ENCODE results near the gene C3orf22. TPM values are rescaled to one million over a fixed set of nuclear protein-coding genes. Genes with fewer than 3 reads are reported as not detected.

The C3orf22 gene
- total RNA-seq, 3 donors from 2014 or later = not detected

DNA sequence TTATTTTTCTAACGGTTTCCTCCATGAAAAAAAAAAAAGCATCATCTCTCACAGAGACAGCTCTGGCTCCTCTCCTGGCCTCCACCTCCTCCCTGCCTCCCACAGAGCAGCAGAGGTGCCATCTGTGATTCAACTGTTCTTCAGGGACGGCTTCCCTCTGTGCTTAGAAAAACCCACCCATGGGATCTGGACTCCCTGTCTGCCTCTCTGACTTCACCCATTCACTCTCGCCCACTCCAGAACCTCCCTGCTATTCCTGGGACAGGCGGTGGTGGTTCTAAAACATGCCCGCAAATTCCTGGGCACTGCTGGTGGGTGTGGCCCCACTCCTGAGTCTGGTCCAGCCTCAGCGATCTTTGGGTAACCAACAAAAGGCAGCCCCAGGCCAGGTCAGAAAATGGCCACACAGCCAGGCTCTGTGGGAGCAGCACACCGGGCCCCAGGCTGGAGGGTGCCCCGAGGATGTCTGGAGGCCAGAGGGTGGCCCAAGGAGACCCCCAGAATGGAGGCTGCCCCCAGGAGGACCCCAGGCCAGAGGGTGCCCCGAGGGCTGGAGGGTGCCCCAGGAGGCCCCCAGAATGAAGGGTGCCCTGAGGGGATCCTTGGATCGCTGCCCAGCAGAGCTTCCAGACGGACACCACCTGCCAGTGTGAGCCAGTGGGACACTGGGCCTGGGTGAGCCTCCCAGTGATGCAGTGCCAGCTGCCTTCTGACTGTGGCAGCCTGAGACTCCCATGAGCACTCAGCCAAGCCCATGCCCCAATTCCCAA lies 37.4 kb downstream of the C3orf22 start:
- peaks cover 30% of the 10 kb centered on the region for H3K27me3 Mint-ChIP-seq (ENCODE audit: low read depth)
- H3K4me3 Mint-ChIP-seq = no peak overlapping the region
- no peaks in the 10 kb centered on the region for H3K36me3 Mint-ChIP-seq (ENCODE audit: insufficient read depth)
- no peak for DNase-seq
- H3K4me1 Mint-ChIP-seq (ENCODE audit: low read depth) = no peaks in the 10 kb centered on the region
- ATAC-seq = no peak
- H3K9me3 Mint-ChIP-seq = no peaks in the 10 kb centered on the region

DNA sequence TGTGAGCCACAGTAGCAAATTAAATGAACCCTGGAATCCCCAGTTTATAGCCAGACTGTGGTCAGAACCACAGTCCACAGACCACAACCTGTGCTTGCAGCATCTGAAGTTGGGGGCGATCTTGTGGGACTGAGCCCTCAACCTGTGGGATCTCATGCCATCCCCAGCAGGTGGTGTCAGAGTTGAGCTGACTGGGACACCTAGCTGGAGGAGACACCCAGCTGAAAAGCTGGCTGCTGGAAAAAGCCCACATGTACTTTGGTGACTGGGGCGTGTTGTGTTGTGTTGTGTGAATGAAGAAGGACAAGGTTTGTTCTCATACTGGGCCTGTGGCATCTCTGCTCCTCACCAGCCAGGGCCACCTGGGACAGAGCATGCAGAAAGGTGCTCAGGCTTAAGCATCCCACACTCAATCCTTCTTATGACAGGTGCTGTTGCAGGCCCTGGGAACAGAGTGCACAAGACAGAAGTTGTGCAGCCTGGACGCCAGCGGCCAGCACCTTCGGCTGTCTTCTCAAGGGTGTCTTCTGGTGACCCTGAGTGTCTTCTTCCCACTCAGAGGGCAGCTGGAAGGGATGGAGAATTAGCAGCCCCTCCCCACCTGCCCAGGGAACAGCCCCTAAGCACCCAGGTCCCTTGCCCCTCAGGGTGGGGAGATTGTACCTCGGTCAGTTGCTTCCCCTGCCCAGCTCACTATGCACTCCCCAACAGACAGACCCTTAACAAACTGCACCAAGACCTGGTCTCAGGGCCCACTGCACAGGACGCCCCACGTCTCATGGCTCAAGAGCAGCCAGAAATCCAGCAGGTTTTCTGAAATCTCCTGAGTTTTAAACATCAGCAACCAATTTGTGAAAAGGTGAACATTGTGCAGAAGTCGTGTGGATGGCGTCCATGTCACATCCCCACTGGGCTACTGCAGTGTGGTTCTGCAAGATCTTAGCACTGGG lies 39.0 kb downstream of the C3orf22 start:
- peaks cover 22% of the 10 kb centered on the region for H3K27me3 Mint-ChIP-seq (ENCODE audit: low read depth)
- DNase-seq (no peak), ATAC-seq (no peak)
- H3K36me3 Mint-ChIP-seq (ENCODE audit: insufficient read depth) = no peaks in the 10 kb centered on the region
- no peaks in the 10 kb centered on the region for H3K4me1 Mint-ChIP-seq (ENCODE audit: low read depth)
- H3K4me3 Mint-ChIP-seq = no peak overlapping the region
- no peaks in the 10 kb centered on the region for H3K9me3 Mint-ChIP-seq

DNA sequence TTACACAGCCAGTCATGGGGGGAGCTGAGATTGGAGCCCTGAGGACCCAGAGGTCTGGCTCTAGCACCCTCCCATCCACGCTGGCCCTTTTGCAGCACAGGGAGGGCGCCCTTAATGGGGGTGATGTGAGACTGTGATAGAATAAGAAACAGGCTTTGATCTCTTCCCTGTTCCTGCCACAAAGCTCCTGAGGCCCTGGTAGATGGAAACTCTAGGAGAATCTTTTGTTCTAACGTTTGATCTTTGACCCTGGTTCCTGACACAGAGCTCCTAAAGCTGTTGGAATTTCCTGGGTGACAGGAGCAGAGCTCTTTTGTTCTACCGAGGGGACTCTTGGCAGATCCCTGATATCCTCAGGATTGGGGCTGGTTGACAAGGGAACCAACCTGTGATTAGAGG lies 40.0 kb downstream of the C3orf22 start:
- ATAC-seq (no peak), DNase-seq (no peak)
- H3K9me3 Mint-ChIP-seq = no peaks in the 10 kb centered on the region
- no peaks in the 10 kb centered on the region for H3K36me3 Mint-ChIP-seq (ENCODE audit: insufficient read depth)
- H3K4me3 Mint-ChIP-seq = no peak overlapping the region
- no peaks in the 10 kb centered on the region for H3K4me1 Mint-ChIP-seq (ENCODE audit: low read depth)
- H3K27me3 Mint-ChIP-seq (ENCODE audit: low read depth) = peaks cover 21% of the 10 kb centered on the region

DNA sequence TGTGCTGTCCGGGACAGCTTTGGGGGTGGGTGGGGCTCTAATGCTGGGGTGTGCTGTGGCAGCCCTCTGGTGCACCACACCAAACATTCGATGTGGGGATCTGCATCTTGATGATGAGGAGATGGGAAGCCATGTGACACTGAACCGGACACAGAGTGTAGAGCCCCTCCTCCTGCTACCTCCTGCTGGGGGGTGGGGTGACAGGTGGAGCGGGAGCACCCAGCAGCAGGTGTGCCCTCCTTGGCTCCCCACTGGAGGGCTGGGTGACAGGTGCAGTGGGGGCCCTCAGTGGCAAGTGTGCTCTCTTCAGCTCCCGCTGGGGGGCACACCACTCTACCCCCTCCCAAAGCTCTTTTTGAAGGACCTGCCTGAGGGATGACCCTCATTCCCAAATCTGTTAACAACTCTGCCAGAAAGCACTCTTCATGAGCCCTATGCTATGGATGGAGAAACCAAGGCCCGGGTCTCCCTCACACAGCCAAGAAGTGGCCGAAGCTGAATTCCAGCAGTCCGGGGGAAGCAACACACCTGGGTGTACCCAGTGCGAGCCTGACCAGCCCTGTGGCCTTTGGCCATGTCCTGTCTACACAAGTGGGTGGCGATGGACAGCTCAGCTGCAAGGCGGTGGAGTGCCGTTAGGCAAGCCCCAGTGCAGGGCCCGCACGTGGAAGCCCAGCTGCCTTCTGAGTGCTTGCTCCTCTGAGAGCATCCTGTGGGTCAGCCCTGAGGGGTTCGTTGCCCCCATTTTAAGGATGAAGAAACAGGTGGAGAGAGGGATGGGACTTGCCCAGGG lies 40.5 kb downstream of the C3orf22 start:
- DNase-seq (no peak), ATAC-seq (no peak)
- Mint-ChIP-seq H3K4me1 (ENCODE audit: low read depth) (no peaks in the 10 kb centered on the region), H3K36me3 (ENCODE audit: insufficient read depth) (no peaks in the 10 kb centered on the region), H3K9me3 (no peaks in the 10 kb centered on the region), H3K4me3 (no peak overlapping the region), H3K27me3 (ENCODE audit: low read depth) (peaks cover 15% of the 10 kb centered on the region)

DNA sequence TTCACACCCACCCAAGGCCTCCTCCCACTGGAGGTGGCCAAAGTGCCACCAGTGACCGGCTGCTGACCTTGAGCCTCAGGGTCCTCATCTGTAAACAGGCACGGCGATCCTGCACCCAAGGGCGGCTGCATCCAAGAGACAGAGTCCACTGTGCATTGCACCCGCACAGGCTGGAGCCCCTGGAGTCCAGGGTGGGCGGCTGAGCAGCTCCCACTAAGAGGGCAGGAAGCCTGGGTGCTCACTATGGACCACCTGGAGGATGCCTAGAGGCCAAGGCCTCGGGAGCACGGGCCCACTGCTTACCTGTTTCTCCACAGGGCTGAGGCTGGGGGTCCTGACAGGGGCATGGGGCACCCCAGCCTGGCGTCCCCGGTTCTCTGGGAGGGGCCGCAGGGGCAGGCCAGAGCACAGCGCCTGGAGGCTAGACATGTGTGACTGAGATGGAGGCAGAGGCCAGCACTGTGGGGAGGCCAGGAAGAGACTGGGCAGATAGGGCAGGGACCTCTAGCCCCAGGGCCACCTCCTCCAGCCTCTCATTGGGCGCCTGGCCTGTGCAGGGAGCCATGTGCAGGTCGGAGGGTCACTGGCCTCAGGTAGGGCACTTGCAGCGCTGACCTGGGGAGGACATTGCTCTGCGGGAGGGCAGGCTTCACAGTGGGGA lies 41.3 kb downstream of the C3orf22 start, which contains the start of gene UROC1:
UROC1 (minus strand) TSS at position 483 of the 661 bp plus-strand sequence; CDS start at position 429, 54 bp downstream.
- Mint-ChIP-seq H3K36me3 (ENCODE audit: insufficient read depth) (no peaks in the 10 kb centered on the region), H3K4me3 (no peak within 1 kb of the TSS), H3K9me3 (no peaks in the 10 kb centered on the region), H3K4me1 (ENCODE audit: low read depth) (no peaks in the 10 kb centered on the region), H3K27me3 (ENCODE audit: low read depth) (peaks cover 8% of the 10 kb centered on the region)
- DNase-seq (no peak), ATAC-seq (no peak)

- no peak for ATAC-seq
- Mint-ChIP-seq H3K4me1 (ENCODE audit: low read depth) (no peaks in the 10 kb centered on the region), H3K36me3 (ENCODE audit: insufficient read depth) (no peaks in the 10 kb centered on the region), H3K27me3 (ENCODE audit: low read depth) (peaks cover 5% of the 10 kb centered on the region), H3K4me3 (no peak overlapping the region), H3K9me3 (no peaks in the 10 kb centered on the region)
- no peak for DNase-seq
Measured at GRCh38 chr3:126516936-126517290, 41.8 kb downstream of the C3orf22 start.

DNA sequence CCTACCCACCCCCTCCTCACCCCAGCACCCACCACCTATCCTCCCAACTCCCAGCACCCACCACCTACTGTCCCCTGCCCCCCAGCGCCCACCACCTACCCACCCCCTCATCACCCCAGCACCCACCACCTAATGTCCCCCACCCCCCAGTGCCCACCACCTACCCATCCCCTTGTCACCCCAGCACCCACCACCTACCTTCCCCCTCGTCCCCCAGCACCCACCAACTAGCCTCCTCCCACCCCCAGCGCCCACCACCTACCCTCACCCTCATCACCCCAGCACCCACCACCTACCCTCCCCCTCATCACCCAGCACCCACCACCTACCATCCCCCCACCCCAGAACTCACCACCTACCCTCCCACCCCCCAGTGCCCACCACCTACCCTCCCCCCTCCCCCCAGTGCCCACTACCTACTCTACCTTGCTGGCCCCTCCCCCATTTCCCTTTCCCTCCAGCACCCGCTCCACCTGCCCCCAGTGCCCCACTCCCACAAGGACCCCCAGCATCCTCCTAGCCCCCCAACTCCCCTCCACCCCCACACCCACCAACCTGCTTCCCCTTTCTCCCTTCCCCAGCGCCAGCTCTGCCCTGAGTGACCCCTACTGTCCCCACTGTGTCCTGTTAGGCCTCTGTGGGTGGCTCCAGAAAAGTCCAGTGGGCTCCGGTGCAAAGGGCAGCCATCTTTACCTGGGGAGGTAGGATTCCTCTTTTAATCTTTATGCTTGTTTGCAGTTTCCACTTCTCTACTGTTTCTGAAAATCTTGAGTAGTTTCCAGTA lies 42.4 kb downstream of the C3orf22 start:
- H3K27me3 Mint-ChIP-seq (ENCODE audit: low read depth) = peaks cover 5% of the 10 kb centered on the region
- H3K36me3 Mint-ChIP-seq (ENCODE audit: insufficient read depth) = no peaks in the 10 kb centered on the region
- no peak overlapping the region for H3K4me3 Mint-ChIP-seq
- ATAC-seq (no peak), DNase-seq (no peak)
- H3K4me1 Mint-ChIP-seq (ENCODE audit: low read depth) = no peaks in the 10 kb centered on the region
- H3K9me3 Mint-ChIP-seq = no peaks in the 10 kb centered on the region

DNA sequence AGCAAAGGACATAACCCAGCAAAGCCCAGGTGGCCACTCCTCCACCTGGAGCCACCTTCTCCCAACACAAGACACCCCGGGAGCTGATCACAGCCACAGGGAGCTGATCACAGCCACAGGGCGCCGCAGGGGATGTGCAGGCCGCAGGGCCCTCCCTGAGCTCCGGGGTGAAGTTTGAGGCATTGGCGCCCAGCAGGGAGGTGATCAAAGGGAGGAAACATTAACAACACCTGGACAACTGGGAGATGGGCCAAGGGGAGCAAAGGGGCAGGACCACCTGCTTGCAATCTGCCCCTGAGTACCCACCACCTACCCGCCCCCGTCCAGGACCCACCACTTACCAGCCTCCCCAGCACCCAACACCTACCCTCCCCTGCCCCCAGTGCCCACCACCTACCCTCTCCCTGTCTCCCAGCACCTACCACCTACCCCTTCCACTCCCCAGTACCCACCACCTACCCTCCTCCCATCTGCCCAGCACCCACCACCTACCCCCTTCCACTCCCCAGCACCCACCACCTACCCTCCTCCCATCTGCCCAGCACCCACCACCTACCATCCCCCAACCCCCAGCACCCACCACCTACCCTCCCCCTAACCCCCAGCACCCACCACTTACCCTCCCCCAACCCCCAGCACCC lies 43.5 kb downstream of the C3orf22 start:
- ATAC-seq (no peak), DNase-seq (no peak)
- no peaks in the 10 kb centered on the region for H3K36me3 Mint-ChIP-seq (ENCODE audit: insufficient read depth)
- H3K4me1 Mint-ChIP-seq (ENCODE audit: low read depth) = no peaks in the 10 kb centered on the region
- peaks cover 5% of the 10 kb centered on the region for H3K27me3 Mint-ChIP-seq (ENCODE audit: low read depth)
- no peaks in the 10 kb centered on the region for H3K9me3 Mint-ChIP-seq
- no peak overlapping the region for H3K4me3 Mint-ChIP-seq

DNA sequence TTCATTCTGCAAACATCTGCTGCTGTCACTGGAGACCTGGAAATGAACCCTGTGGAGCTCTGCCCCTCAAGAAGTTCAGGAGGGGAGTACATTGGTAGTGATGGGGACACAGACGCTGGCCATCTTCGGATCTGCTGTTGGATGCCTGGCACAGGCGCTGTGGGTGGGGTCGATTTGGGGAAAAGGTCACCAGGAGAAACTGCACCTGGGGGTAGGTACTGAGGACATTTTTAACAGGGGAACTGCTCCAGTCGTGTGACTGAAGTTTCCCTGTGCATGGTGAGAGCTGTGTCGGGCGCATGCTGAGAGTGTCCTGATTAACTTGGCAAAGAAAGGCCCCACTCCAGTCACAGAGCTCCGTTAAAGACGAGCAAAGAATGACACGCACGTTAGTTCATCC lies 44.6 kb downstream of the C3orf22 start:
- DNase-seq (no peak), ATAC-seq (no peak)
- H3K4me3 Mint-ChIP-seq = no peak overlapping the region
- peaks cover 5% of the 10 kb centered on the region for H3K27me3 Mint-ChIP-seq (ENCODE audit: low read depth)
- H3K36me3 Mint-ChIP-seq (ENCODE audit: insufficient read depth) = no peaks in the 10 kb centered on the region
- H3K4me1 Mint-ChIP-seq (ENCODE audit: low read depth) = no peaks in the 10 kb centered on the region
- no peaks in the 10 kb centered on the region for H3K9me3 Mint-ChIP-seq

- Mint-ChIP-seq H3K4me1 (ENCODE audit: low read depth) (no peaks in the 10 kb centered on the region), H3K36me3 (ENCODE audit: insufficient read depth) (no peaks in the 10 kb centered on the region), H3K4me3 (no peak overlapping the region), H3K27me3 (ENCODE audit: low read depth) (peaks cover 5% of the 10 kb centered on the region), H3K9me3 (no peaks in the 10 kb centered on the region)
- DNase-seq (no peak), ATAC-seq (no peak)
Measured at GRCh38 chr3:126512916-126513650, 45.6 kb downstream of the C3orf22 start.

DNA sequence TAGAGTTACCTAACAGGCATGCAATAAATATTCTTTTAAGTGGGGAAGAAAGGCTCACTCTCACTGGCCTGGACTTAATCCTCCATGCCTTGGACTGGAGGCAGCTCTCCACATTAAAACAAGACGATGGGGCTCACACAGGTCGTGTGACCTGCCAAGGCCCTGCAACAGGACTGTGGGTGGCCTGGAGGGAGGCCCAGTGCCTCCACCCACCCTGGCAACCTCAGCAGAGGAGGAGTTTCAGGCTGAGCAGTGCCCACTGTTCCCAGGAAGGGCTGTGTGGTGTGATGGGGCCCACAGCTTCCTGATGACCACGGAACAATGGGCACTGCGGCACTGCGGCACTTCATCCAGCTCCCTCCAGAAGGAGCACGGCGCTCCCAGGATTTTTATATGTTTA lies 46.7 kb downstream of the C3orf22 start:
- H3K4me1 Mint-ChIP-seq (ENCODE audit: low read depth) = no peaks in the 10 kb centered on the region
- DNase-seq (no peak), ATAC-seq (no peak)
- H3K4me3 Mint-ChIP-seq = no peak overlapping the region
- peaks cover 4% of the 10 kb centered on the region for H3K27me3 Mint-ChIP-seq (ENCODE audit: low read depth)
- no peaks in the 10 kb centered on the region for H3K36me3 Mint-ChIP-seq (ENCODE audit: insufficient read depth)
- H3K9me3 Mint-ChIP-seq = no peaks in the 10 kb centered on the region

GRCh38 chr3:126511291-126511690 lies 47.4 kb downstream of the C3orf22 start:
- ATAC-seq = no peak
- Mint-ChIP-seq H3K4me1 (ENCODE audit: low read depth) (no peaks in the 10 kb centered on the region), H3K4me3 (no peak overlapping the region), H3K27me3 (ENCODE audit: low read depth) (peaks cover under 1% of the 10 kb centered on the region), H3K36me3 (ENCODE audit: insufficient read depth) (no peaks in the 10 kb centered on the region), H3K9me3 (no peaks in the 10 kb centered on the region)
- no peak for DNase-seq
